ENCODE measurements around the gene MAD2L2.

Gene MAD2L2

GRCh38 chr1:11680270-11681070 lies 478 bp downstream of the MAD2L2 start:
- no peak for DNase-seq

DNA sequence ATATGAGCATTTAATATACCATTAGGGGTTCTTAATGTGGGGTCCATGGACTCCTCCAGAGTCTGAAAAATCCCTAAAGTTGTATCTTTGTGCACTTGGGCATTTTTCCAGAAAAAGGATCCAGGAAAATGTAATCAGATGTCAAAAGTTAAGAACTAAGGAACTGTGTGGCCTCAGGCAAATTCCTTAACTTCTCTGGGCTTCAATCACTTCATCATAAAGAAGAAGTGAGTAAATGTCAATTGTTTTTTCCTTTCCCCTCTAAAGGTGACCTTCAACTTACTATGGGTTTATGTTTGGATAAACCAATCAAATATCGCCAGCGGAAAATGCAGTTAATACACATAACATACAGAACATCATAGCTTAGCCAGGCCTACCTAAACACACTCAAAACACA lies 2.5 kb downstream of the MAD2L2 start:
- DNase-seq: no peak

GRCh38 chr1:11676386-11677103 lies 4.4 kb downstream of the MAD2L2 start:
- DNase-seq: no peak

- DNase-seq: no peak
These were observed 5.6 kb downstream of the MAD2L2 start for GRCh38 chr1:11675325-11675724.

- no peak for DNase-seq
These were observed 6.5 kb downstream of the MAD2L2 start for GRCh38 chr1:11674488-11674887.

GRCh38 chr1:11673089-11673769 lies 7.7 kb downstream of the MAD2L2 start:
- no peak for DNase-seq

- no peak for DNase-seq
These were observed 9.2 kb downstream of the MAD2L2 start for GRCh38 chr1:11671544-11672286.

DNA sequence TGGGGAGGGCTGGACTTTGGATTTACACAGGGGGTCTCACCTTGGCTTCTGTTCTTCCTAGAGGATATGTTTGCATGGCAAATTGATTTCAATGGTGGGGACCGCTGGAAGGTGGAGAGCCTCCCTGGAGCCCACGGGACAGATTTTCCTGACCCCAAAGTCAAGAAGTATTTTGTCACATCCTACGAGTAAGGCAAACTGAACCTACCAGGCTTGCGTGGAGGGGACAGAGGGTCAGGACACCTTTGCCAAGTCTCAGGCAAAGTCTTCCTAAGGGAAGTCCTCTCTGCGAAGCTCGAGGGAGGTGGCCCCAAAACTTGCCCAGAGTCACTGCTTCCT lies 9.8 kb downstream of the MAD2L2 start:
- DNase-seq: no peak

GRCh38 chr1:11670747-11671146 lies 10.2 kb downstream of the MAD2L2 start:
- no peak for DNase-seq

DNA sequence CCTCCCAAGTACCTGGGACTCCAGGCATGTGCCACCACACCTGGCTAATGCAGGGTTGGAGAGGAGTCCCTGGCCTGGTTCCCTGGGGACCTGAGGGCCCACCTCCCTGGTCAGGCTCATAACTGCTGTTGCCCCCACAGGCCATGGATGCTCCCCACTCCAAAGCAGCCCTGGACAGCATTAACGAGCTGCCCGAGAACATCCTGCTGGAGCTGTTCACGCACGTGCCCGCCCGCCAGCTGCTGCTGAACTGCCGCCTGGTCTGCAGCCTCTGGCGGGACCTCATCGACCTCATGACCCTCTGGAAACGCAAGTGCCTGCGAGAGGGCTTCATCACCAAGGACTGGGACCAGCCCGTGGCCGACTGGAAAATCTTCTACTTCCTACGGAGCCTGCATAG lies 12.4 kb downstream of the MAD2L2 start:
- DNase-seq: no peak

GRCh38 chr1:11664336-11665065 lies 16.4 kb downstream of the MAD2L2 start:
- no peak for DNase-seq

DNA sequence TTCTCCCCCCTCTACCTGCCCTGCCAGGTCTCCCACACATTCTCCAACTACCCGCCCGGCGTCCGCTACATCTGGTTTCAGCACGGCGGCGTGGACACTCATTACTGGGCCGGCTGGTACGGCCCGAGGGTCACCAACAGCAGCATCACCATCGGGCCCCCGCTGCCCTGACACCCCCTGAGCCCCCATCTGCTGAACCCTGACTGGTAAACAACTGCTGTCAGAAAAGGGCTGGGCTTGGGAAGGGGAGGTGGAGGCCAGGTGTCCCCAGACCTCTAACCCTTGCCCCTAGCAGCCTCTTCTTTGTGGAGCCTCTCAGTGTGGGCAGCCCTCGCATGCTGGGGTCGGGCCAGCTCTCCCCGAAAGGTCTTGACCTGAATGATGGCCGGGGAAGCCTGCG lies 19.8 kb downstream of the MAD2L2 start:
- DNase-seq: no peak

DNA sequence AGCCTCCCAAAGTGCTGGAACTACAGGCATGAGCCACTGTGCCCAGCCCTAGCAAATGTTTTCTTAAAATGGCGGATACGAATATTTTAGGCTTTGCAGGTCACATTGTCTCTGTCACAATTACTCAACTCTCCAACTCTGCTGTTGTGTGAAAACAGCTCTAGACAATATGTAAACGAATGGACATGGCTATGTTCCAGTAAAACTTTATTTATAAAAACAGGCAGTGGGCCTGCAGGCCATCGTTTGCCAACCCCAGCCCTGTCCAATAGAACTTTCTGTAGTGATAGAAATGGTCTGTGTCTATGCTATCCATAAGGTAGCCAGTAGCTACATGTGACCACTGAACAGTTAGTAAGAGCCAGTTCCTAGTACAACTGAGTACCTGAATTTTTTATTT lies 21.2 kb downstream of the MAD2L2 start:
- DNase-seq: no peak

GRCh38 chr1:11658542-11658941 lies 22.4 kb downstream of the MAD2L2 start:
- no peak for DNase-seq

- no peak for DNase-seq
These were observed 23.3 kb downstream of the MAD2L2 start for GRCh38 chr1:11657654-11658053.

DNA sequence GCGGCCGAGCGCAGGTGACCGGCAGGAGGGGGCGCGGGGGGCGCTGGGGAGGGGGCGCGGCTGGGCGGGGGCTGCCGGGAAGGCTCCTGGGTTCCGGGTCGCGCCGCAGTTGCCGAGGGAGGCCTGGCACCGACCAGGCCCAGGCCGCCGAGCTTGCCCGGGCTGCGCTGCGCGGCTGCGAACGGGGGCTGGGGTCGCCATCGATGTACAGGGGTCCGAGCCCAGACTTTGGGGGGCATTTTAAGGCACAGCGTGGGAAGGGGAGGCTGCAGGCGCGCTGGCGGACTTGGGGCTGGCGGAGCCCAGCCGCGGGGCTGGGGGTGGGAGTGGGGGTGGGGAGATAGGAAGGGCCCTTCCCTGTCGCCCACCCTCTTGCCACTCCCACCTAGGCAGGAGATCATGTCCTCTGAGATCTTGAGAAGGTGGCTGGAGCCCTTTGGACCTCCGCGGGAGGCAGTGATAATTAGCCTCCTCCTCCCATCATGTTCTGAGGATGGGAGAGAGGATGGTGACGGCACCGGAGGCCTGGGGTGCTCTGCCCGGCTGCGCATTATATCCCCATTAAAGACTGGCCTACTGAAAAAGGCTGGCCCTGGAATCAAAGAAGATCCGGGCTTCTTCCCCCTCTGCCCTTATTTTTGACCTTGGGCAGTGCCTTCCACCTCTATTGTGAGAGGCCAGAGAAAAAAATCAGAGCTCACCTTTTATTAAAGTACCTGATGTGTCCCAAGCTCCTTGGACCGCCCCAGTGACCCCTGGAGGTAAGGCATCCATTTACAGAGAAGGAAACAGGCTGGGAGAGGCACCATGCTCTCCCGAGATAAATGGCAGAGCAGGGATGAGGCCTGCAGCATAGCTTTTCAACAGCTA lies 25.8 kb downstream of the MAD2L2 start:
- no peak for DNase-seq

- peak; percentile 55 for DNase-seq
These were observed 26.6 kb downstream of the MAD2L2 start, which contains the start of the genes FBXO2 and FBXO44 for GRCh38 chr1:11654137-11654938. FBXO2 (minus strand) TSS chr1:11654429; CDS start chr1:11654340, 89 bp downstream. FBXO44 (plus strand) TSS chr1:11654877; CDS start chr1:11655836, 959 bp downstream.

GRCh38 chr1:11653861-11654136 lies 27.1 kb downstream of the MAD2L2 start:
- no peak for DNase-seq

DNA sequence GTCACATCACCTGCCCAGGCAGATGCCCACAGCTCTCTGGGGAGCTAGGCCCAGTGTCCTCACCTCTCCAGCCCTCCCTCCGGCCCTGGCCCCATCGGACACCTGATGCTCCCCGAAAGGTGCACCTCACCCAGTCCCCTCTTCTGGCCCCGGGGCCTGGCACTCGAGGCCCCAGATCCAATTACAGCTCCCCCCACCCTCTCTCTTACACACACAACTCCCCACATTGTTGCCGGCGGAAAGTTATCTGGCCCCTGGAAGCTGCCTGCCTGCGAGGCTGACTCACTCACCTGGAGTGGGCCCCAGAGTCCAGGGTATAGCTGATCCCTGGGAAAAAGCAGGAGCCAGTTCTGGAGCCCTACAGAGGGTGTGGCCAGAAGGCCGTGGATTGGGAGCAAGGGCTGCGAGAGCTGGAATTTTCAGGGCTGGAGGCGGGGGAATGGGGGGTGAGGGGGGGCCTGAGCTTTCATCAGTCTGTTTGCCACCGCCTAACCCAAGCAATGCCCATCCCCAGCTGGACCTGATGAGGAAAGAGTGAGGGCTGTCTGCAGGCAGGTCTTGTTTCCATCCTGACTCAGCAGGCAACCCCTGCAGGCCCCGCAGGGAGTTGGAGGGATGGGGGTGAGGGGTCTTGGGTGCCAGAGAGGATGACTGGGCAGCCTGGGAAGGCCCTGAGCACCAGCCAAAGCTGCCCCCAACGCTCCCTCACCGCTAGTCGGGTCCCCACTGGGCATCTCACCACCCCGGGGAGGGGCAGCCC lies 27.7 kb downstream of the MAD2L2 start:
- no peak for DNase-seq

All from midbrain (tissue), 1 donor.